Ureter (tissue), 1 donor: ENCODE results near the gene RND1. TPM values are rescaled to one million over a fixed set of nuclear protein-coding genes. Genes with fewer than 3 reads are reported as not detected.
"Not testable (repeated sequence)": the region's sequence is repeated elsewhere in the genome, so short reads cannot be mapped to it uniquely, and the experiment has no call there.

Experiments
- DNase-seq: peaks from one replicate; pipeline ENCODE4 v3.0.0-alpha.2; 2020; ENCODE audit warnings: low spot score
- total RNA-seq: library from RNA; stranded (reverse); gene quantifications from one replicate; pipeline ENCODE4 v1.2.4, GENCODE V29; 2023
- donor health status: DM: yes; HTN: yes; CAD: no.

The RND1 gene
- total RNA-seq: 1.9 TPM

DNA sequence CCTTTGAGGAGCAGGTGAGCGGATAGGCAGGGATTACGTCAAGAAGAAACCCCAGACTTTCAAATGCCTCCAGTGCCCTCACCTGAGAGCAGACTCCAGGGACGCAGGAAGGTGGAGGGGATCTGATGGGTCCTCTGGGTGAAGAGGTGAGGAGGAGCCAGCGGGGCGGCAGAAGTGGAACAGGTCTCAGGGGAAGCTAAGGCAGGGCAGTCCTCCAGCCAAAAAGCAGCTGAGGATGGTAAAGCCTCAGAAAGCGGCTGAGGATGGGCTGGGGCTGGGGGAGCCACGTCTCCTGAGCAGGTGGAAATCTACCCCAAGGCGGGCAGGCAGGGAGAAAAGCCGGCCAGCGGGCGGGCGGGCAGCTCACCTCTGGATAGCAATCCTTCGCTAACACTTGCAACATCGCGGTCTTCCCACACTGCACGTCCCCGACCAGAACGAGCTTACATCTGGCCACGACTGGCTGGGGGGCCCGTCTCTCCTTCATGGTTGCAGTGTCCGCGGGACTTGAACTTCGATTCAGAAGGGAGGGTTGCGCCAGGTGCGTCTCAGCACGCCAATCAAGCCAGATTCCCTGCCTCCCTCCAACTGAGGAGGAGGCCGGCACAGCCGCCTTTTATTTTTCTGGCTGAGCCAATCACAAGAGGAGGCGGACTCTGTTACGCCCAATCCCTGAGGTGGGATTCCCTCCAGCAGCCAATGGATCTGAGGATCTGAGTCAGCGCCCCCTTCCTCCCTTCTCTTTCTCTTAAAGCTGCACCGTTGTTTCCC lies at the start of gene RND1:
Gene RND1 (minus strand): TSS at position 590 of the 771 bp plus-strand sequence. CDS start 103 bp downstream, at position 487.
- DNase-seq: peak; percentile 90

DNA sequence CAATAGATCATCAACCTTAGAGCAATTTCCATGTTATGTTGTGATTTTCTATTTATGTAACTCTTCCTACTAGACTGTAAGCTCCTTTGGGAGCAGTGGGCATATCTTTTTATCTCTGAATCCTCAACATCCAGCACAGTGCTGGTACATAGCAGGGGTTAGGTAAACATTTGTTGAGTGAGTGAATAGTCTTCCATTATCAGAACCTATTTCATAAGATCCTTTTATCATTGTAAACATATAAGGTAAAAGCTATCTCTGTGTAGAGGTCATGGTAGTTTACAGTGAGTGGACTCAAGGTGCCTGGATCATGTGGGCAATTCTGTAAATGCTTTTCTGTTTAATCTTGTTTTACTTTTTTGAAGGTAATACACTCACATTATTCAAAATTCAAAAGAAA lies 44.5 kb upstream of the RND1 start:
- DNase-seq: no peak

GRCh38 chr12:48909698-48910097 lies 44.0 kb upstream of the RND1 start:
- DNase-seq: not testable (repeated sequence)

DNA sequence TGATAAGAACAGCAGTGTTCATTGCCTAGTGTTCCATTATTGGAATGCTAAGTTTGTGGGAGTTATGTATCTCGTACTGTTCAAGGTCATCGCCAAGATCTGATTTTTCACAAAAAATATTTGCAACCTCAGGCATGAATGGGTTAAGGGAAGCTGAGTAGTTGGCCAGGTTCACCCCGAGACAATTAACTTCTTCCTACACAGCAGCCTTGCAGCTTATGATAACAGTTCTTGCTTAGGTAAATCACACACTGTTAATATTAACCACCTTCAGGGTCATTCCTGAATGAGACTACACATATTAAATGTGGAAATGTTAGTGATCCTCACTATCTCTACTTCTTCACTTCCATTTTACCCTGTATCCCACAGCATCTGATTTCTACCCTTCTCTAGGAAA lies 41.6 kb upstream of the RND1 start:
- DNase-seq: no peak

DNA sequence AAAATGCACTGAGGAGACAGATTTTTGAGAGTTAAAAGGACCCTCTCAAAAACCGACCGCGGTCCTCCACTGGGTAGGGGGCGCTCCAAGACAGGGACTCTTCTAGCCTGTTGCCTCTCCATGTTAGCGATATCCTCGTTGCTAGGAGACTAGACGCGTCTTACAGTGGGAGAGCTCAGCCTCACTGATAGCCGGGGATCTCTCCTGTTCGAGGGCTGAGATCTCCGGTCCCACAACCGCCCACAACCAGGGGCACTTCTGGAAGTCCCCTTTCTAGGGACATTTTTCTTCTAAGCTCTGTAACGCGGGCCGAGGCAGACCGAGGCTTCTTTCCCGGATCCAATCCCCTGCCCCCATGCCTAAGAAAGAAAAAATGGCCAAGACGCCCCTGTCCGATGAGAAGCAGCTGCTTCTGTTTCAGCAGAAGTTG lies 38.3 kb upstream of the RND1 start:
- DNase-seq: peak; percentile 76

- no peak for DNase-seq
Observed at GRCh38 chr12:48903363-48903981, 37.8 kb upstream of the RND1 start.

DNA sequence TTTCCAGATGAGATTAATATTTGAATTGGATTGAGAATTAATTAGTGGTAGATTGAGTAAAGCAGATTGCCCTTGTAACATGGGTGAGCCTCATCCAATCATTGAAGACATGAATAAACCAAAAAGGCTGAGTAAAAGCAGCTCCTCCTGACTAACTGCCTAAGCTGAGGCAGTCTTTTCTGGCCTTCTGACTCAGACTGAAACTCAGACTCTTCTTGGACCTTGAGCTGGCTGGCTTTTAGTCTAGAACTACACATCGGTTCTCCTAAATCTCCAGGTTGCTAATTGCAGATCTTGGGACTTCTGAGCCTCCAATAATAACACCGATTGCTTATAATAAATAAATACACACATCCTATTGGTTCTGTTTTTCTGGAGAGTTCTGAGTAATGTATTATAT lies 35.6 kb upstream of the RND1 start:
- no peak for DNase-seq

- DNase-seq: no peak
Observed at GRCh38 chr12:48899651-48900050, 34.0 kb upstream of the RND1 start.

- DNase-seq: no peak
Observed at GRCh38 chr12:48894271-48894670, 28.6 kb upstream of the RND1 start.

- peak; percentile 82 for DNase-seq
Observed at GRCh38 chr12:48890657-48891418, 25.2 kb upstream of the RND1 start.

- no peak for DNase-seq
Observed at GRCh38 chr12:48889679-48890078, 24.0 kb upstream of the RND1 start.

DNA sequence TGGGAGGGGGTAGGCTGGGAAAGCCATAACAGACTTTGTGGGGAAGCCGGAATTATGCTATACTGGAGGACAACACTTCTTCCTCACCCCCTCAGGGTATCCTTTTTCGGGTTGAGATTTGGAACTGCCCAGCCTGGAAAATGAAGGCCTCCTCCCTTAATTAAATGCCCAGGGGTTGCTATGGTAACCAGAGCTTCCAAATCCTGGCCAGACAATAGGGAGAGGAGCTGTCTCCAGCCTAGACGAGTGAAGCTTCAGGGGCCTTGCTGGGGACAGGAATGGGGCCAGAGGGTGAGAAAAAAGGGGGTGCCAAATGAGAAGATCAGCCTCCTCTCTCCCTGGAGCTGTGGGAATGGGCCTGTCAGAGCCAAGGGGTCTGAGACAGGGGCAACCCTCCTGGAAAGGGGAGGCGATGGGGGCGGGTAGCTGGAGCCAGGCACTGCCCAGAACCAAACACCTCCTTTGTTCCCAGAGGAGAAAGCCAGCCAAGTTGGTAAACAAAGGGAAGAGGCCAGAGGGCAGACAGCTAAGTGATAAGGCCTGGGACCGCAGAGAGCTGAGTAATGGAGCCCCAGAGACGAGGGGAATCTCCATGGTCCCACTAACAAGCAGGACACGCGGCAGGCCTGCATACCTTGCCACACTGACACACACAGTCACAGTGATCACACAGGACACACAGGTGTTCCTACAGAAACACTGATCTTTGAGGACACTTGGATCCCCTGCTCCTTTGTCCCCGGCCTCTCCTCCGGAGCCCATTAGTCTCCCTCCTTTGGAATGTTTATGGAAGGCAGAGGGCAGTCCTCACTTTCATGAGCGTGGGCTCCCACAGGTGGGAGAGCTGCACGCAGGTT lies 17.9 kb upstream of the RND1 start:
- no peak for DNase-seq

GRCh38 chr12:48882972-48883304 lies 17.3 kb upstream of the RND1 start:
- DNase-seq: no peak

DNA sequence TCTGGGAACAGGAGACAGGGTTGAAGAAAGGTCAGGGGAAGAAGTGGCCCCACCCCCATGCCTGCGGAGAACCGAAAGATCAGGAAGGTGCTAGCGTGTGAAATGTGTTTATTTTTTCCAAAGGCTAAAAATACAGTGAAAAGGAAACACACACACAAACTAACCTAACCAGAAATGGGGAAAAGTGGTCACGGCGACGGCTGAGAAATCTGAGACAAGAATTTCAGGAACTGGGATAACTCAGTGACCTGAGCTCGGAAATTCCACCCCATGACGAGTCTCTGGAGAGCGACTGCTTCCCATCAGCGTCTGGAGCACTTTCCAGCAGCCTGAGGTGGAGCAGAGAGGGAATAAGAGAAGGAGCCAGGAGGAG lies 16.6 kb upstream of the RND1 start:
- DNase-seq: no peak

DNA sequence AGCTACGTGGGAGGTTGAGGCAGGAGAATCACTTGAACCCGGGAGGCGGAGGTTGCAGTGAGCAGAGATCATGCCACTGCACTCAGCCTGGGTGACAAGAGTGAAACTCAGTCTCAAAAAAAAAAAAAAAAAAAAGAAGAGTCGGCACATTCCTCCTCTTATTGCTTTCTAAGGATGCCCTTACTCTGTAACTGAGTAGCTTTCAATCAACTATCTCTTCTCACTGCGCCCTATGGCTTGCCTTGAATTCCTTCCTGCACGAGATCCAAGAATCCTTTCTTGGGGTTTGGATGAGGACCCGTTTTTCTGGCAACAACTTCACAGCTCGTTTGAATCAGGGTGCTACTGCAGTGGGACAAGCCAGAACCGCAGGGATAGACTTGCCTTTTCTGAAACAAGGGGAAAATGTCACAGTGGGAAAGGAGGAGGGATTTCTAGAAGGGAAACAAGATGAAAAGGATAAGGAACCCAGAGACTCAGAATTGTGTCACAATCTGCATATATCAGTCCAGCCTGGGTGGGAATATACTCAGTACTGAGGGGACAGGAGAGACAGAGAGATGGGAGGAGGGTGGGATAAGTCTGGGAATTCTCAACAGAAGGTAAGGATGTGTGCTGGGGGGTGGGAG lies 16.1 kb upstream of the RND1 start:
- no peak for DNase-seq

- DNase-seq: no peak
Observed at GRCh38 chr12:48880647-48881046, 15.0 kb upstream of the RND1 start.

DNA sequence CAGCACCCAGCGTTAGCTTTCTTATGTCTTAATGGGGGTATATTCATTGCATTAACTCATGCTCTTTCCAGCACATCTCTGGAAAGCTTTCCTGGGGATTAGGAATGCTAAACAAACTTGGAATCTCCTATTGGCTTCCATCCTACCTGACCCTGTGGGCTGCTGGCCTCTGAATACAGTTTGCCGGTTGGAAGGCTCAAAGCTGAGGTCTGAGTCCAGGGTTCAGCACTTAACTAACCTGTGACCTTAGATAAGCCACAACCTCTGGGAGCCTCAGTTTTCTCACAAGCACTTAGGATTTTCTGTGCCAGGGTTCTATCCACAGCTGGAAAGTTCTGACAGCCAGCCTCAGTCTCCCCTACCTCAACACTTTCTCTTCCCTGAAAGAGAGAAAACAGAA lies 12.9 kb upstream of the RND1 start:
- DNase-seq: no peak

DNA sequence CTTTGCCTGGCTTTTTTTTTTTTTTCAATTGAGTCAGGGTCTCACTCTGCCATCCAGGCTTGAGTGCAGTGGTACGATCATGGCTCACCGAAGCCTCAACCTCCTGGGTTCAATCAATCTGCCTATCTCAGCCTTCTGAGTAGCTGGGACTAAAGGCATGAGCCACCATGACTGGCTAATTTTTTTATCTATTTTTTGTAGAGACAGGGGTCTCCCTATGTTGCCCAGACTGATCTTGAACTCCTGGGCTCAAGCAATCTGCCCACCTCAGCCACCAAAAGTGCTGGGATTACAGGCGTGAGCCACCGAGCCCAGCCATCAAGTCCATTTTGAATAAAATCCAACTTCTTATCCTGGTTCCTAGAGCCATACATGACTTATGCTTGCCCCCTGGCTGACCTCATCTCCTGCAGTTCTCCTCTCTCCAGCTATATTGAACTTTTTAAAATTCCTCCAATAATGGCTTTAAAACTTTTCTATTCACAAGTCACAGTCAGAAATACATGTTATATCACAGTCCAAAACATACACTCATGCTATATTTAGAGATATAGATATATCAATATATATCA lies 10.4 kb upstream of the RND1 start:
- DNase-seq: no peak

GRCh38 chr12:48873534-48873933 lies 7.9 kb upstream of the RND1 start:
- not testable (repeated sequence) for DNase-seq

DNA sequence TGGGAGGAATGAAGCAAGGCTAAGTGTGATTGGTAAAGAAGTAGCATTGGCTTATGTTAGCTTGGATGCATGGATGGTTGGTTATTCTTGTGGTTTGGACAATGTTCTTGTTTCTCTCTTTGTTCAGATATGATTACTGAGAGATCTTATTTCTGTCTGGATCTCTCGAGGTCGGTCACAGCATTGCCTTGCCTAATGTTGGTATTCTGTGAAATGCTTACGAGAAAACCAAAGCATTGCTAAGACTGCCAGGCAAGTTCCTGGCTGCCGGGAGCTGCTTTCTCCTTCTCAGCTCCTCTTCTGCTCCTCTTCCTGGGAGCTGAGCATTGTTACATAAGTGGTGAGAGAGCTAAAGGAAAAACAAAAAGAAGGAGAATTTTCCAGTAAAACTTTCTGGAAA lies 7.4 kb upstream of the RND1 start:
- no peak for DNase-seq

- no peak for DNase-seq
Observed at GRCh38 chr12:48869191-48869590, 3.5 kb upstream of the RND1 start.
